LNCaP clone FGC (cell line): ENCODE data around the gene GCM1.
A peak's percentile ranks its signal among the peaks of the same experiment; 100 is the strongest.

Experiments
- DNase-seq: peaks from one replicate; pipeline ENCODE4 v3.0.0-alpha.2; 2011; ENCODE audit warnings: low read depth
- H3K4me3 ChIP-seq: 2 replicates; pipeline ENCODE4 v1.5.1; 2011; ENCODE audit warnings: mild to moderate bottlenecking, low read depth, low read length, control low read depth
- TF ChIP-seq, protein P1 (sequence below): IDR thresholded peaks from 2 replicates; pipeline ENCODE4 v1.5.1; 2012; ENCODE audit warnings: mild to moderate bottlenecking; ENCODE audit not compliant: control insufficient read depth, insufficient read depth; ENCODE audit errors: extremely low read depth

The GCM1 gene

DNA sequence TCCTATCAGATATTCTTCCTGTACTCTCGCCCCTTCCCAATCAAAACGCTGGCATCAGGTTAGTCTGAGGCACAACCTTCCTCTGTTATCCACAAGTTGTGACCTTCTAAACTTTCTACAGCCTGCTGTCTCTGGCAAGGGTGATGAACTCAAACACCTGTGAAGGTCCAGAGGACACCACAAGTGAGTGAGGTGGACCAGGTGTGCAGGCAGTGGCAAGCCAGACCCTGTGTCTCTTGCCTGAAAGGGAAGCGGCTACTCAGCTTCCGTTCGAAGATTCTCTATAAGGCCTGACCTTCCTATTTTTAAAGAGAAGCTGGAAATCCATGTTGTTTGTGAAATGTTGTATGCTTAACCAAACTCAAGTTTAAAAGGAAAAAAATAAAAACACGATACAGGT, 36.8 kb downstream of the GCM1 start:
- no peak for DNase-seq
- no peak overlapping the region for H3K4me3 ChIP-seq
- TF ChIP-seq, protein P1, sequence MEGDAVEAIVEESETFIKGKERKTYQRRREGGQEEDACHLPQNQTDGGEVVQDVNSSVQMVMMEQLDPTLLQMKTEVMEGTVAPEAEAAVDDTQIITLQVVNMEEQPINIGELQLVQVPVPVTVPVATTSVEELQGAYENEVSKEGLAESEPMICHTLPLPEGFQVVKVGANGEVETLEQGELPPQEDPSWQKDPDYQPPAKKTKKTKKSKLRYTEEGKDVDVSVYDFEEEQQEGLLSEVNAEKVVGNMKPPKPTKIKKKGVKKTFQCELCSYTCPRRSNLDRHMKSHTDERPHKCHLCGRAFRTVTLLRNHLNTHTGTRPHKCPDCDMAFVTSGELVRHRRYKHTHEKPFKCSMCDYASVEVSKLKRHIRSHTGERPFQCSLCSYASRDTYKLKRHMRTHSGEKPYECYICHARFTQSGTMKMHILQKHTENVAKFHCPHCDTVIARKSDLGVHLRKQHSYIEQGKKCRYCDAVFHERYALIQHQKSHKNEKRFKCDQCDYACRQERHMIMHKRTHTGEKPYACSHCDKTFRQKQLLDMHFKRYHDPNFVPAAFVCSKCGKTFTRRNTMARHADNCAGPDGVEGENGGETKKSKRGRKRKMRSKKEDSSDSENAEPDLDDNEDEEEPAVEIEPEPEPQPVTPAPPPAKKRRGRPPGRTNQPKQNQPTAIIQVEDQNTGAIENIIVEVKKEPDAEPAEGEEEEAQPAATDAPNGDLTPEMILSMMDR: no peak

DNA sequence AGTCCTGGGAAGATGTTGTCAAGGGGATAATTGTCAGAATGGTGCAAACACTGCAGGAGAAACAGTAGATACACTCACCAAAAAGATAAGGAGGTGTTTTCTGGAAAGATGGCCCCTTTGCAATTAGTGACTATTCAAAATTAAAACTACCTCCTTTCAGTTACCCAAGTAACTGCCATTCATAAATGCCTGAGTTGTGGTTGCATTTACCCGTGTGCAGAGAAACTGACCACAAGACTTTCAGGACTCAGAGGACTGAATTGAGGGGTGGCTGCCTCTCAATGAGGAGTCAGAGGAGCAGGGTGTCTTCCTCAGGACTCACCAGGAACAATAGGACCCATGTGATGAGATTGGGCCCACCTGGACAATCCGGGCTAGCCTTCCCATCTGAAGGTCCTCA, 39.0 kb downstream of the GCM1 start:
- no peak overlapping the region for H3K4me3 ChIP-seq
- DNase-seq: no peak
- TF ChIP-seq, protein P1: no peak

DNA sequence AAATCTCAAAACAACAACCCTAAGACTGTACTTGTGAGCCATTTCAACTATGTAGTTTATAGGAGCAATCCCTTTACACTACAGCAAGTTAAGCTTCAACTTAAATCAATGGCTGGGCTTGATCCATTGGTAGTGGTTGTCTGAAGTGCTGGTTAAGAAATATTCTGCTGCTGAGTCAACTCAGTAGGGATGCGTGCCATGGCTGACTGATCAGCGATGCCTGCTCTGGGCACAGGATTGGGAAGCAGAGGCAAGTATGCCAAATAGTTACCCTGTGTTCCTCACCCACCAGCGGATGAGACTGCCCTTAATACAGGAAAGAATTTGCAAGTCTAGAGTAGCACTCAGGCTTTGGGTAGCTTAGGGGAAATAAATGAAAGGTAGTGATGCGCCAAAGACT, 41.5 kb downstream of the GCM1 start:
- H3K4me3 ChIP-seq: no peak overlapping the region
- TF ChIP-seq, protein P1: no peak
- no peak for DNase-seq

DNA sequence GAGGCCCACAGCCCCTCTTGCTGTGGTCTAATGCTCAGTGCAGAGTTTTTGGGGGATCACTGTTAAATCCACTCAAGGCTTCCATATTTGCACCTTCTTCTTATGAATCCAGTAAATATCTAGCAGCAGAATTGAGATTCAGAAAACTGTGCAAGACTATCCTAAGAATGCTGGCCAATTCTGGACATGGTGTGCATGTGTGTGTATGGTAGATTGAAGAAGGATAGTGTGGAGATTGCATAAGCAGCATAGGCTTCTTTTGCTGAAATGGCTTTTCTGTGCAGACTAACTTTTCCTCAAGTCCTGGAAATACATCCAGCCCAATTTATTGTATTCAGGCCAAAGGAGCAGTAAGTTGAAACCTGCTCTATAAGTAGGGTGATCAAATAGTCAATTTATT, 43.7 kb downstream of the GCM1 start:
- TF ChIP-seq, protein P1: no peak
- no peak for DNase-seq

DNA sequence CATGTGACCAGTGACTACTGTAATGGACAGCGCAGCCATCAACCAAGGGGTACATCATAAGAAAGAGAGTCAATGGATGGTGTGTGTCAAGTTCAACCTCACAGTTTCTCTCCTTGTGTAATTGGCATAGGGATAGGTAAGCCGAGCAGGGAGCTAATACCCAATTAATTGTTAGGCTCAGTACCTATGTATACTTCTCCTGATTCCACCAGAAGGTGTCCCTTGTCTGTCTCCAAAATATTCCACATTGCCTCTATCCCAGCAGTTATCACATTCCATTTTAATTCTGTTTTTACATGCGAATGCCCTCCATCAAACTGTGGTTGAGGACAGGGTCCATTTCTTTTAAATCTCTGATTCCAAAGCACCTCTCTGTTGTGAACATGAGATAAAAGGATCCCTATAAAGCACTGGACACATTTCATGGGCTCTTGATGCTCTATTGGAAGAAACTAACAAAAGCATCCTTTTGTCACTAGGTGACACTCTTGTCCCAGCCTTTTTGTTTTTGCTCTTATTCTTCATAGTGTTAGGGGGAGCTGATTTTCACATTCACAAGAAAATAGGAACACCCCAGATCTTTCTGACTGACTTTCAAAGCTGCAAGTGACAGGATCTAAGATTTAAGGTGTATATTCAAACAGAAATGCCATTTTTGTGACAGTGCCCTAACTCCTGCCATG, 44.5 kb downstream of the GCM1 start:
- no peak for DNase-seq
- TF ChIP-seq, protein P1: peak; percentile 35; the same call in 1 of the 2 replicates
- no peak overlapping the region for H3K4me3 ChIP-seq

More for the DNA sequence above, 43.7 kb downstream of the GCM1 start:
- H3K4me3 ChIP-seq: no peak overlapping the region

DNA sequence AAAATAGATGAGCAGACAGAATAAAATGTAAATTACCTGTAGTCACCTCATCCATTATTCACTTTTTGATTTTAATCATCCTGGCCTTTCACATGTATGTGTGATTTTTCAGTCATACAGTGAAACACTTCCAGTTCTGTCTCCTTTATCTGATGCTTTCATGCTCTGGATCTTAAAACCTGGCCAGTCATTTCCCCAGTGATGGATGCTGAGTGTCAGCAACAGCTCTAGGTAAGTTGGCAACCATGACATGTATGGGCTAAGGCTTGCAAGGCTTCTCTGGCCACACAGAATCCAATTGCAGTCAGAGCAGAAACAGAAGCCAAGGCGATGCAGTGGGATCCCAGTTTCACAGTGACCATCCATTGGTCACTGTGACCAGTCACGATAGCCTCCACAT, 47.6 kb downstream of the GCM1 start:
- DNase-seq: no peak
- TF ChIP-seq, protein P1: no peak
- no peak overlapping the region for H3K4me3 ChIP-seq

DNA sequence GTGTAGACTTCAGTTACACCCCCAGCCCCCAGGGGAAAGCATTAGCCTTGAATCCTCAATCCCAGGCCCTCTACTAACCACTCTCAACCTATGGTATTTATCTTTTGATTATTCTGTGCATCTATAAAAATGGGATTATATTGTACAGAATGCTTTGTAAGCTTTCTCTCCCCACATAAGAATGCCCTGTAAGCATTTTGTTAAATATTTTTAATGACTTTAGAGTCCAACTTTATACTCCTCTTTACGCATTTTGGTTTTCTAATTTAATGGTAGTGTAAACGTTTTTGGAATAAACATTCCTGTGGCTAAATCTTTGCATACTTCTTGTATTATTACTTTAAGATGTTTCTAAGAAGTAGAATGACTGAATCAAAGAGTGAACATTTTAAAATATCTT, 48.1 kb downstream of the GCM1 start:
- no peak for DNase-seq
- TF ChIP-seq, protein P1: no peak
- H3K4me3 ChIP-seq: no peak overlapping the region
